SK-N-SH (cell line): ENCODE data around the gene TRAM2. TPM values are rescaled to one million over a fixed set of nuclear protein-coding genes. Genes with fewer than 3 reads are reported as not detected.

Experiments used
- CTCF ChIA-PET: fragments of 300-600, 350-600 bp; formaldehyde crosslinking; extraction: SDS; loops from one replicate; lab custom pipeline; 2021; lab: Yijun Ruan, JAX
- POLR2A ChIA-PET: fragments of 350-600 bp; sonication (Branson Sonifier 250); formaldehyde crosslinking; extraction: SDS; loops from one replicate; lab custom pipeline; 2020; ENCODE audit warnings: antibody characterized with exemption, inconsistent platforms; lab: Yijun Ruan, JAX
- DNase-seq: peaks from one replicate; pipeline ENCODE4 v3.0.0; 2012
- H2AFZ ChIP-seq: fragments of 200-600 bp; sonication (generic); 2 replicates; pipeline ENCODE4 v1.8.1; 2016; ENCODE audit warnings: antibody characterized with exemption, mild to moderate bottlenecking, low read depth
- H3F3A ChIP-seq: fragments of 200-600 bp; sonication (generic); replicated peaks from 2 replicates; pipeline ENCODE3; 2016; ENCODE audit warnings: antibody characterized with exemption, mild to moderate bottlenecking; ENCODE audit not compliant: insufficient read depth
- H3K27ac ChIP-seq, 2 experiments: fragments of 200-500 bp in 1 of 2; fragments of 200-600 bp in 1 of 2; sonication (Bioruptor generic) in 1 of 2; sonication (generic), shearing (Covaris generic) in 1 of 2; 2 replicates each; pipeline versions ENCODE4 v1.5.1 to v1.6.1; 2014 to 2016; ENCODE audit warnings: low read depth in 2 of 2, inconsistent platforms in 1 of 2, low read length in 1 of 2, mild to moderate bottlenecking in 1 of 2, mixed read lengths in 1 of 2
- H3K27me3 ChIP-seq: fragments of 200-600 bp; sonication (generic), shearing (Covaris generic); 2 replicates; pipeline ENCODE4 v1.6.1; 2016; ENCODE audit warnings: mixed run types; ENCODE audit not compliant: insufficient read depth
- H3K36me3 ChIP-seq, 2 experiments: fragments of 200-500 bp in 1 of 2; fragments of 200-600 bp in 1 of 2; sonication (Bioruptor generic) in 1 of 2; sonication (generic) in 1 of 2; replicated peaks in 1 of 2; 2 replicates each; pipeline versions ENCODE3 to v1.5.1; 2014 to 2016; ENCODE audit warnings: low read length in 1 of 2, mild to moderate bottlenecking in 1 of 2; ENCODE audit not compliant: insufficient read depth in 2 of 2, control insufficient read depth in 1 of 2
- H3K4me1 ChIP-seq, 2 experiments: fragments of 200-500 bp in 1 of 2; fragments of 200-600 bp in 1 of 2; sonication (Bioruptor generic) in 1 of 2; sonication (generic), shearing (Covaris generic) in 1 of 2; 2 replicates each; pipeline versions ENCODE4 v1.5.1 to v1.6.1; 2014 to 2016; ENCODE audit warnings: low read depth in 1 of 2, low read length in 1 of 2, mixed run types in 1 of 2; ENCODE audit not compliant: insufficient read depth in 2 of 2, control insufficient read depth in 1 of 2
- H3K4me2 ChIP-seq: fragments of 200-600 bp; sonication (generic), shearing (Covaris generic); 2 replicates; pipeline ENCODE4 v1.6.1; 2017; ENCODE audit warnings: mixed run types
- H3K4me3 ChIP-seq, 2 experiments: fragments of 200-500 bp in 1 of 2; fragments of 200-600 bp in 1 of 2; sonication (Bioruptor generic) in 1 of 2; sonication (generic), shearing (Covaris generic) in 1 of 2; 2 replicates each; pipeline versions ENCODE4 v1.5.1 to v1.8.1; 2014 to 2016; ENCODE audit warnings: low read depth in 2 of 2, inconsistent platforms in 1 of 2, low read length in 1 of 2, mild to moderate bottlenecking in 1 of 2, mixed read lengths in 1 of 2, moderate library complexity in 1 of 2
- H3K79me2 ChIP-seq: fragments of 200-600 bp; sonication (generic); 2 replicates; pipeline ENCODE4 v1.8.1; 2017; ENCODE audit warnings: mild to moderate bottlenecking; ENCODE audit not compliant: insufficient read depth
- H3K9ac ChIP-seq: fragments of 200-600 bp; sonication (generic); 2 replicates; pipeline ENCODE4 v1.6.1; 2017; ENCODE audit warnings: mixed run types
- H3K9me2 ChIP-seq: fragments of 200-600 bp; sonication (generic); 2 replicates; pipeline ENCODE4 v1.6.1; 2017; ENCODE audit warnings: mixed run types
- H3K9me3 ChIP-seq: fragments of 200-600 bp; sonication (generic); 2 replicates; pipeline ENCODE4 v1.6.1; 2017; ENCODE audit warnings: mixed run types, mild to moderate bottlenecking, moderate library complexity
- H4K20me1 ChIP-seq: fragments of 200-600 bp; sonication (generic); 2 replicates; pipeline ENCODE4 v1.6.1; 2017; ENCODE audit warnings: mild to moderate bottlenecking, mixed run types; ENCODE audit not compliant: insufficient read depth
- CHD2 ChIP-seq: fragments of 150-350 bp; IDR thresholded peaks from 2 replicates; pipeline ENCODE4 v1.6.1; 2018; ENCODE audit warnings: low read length; ENCODE audit not compliant: partially characterized antibody
- EP300 ChIP-seq, 2 experiments: IDR thresholded peaks; 2 replicates each; pipeline versions ENCODE4 v1.4.0 to v1.6.1; 2012; ENCODE audit warnings: borderline replicate concordance in 1 of 2, low read depth in 1 of 2, low read length in 1 of 2
- FOXJ3 ChIP-seq: sonication (generic); formaldehyde crosslinking; IDR thresholded peaks from 2 replicates; pipeline ENCODE4 v1.5.1; 2020; ENCODE audit warnings: mild to moderate bottlenecking, missing genetic modification reagents
- FOXM1 ChIP-seq: IDR thresholded peaks from 2 replicates; pipeline ENCODE4 v1.4.0; 2012; ENCODE audit warnings: low read depth, mild to moderate bottlenecking
- GABPA ChIP-seq: IDR thresholded peaks from 2 replicates; pipeline ENCODE4 v1.4.0; 2012; ENCODE audit warnings: low read depth, mild to moderate bottlenecking
- GATA2 ChIP-seq: sonication (generic); formaldehyde crosslinking; IDR thresholded peaks from 2 replicates; pipeline ENCODE4 v1.5.0; 2020; ENCODE audit warnings: mild to moderate bottlenecking, missing genetic modification reagents
- JUND ChIP-seq: IDR thresholded peaks from 2 replicates; pipeline ENCODE4 v1.4.0; 2012
- MXI1 ChIP-seq: IDR thresholded peaks from 2 replicates; pipeline ENCODE4 v1.6.1; 2012; ENCODE audit warnings: mild to moderate bottlenecking, low read depth, low read length, improper control_type of control experiment
- NFIC ChIP-seq: IDR thresholded peaks from 2 replicates; pipeline ENCODE4 v1.4.0; 2012; ENCODE audit warnings: borderline replicate concordance
- NRF1 ChIP-seq: IDR thresholded peaks from 2 replicates; pipeline ENCODE4 v1.6.1; 2012; ENCODE audit warnings: low read depth, mild to moderate bottlenecking, low read length
- RAD21 ChIP-seq: IDR thresholded peaks from 2 replicates; pipeline ENCODE4 v1.6.1; 2012; ENCODE audit warnings: mild to moderate bottlenecking, low read length
- RCOR1 ChIP-seq: fragments of 150-350 bp; IDR thresholded peaks from 2 replicates; pipeline ENCODE4 v1.6.1; 2017; ENCODE audit warnings: antibody characterized with exemption, low read length
- SMC3 ChIP-seq: IDR thresholded peaks from 2 replicates; pipeline ENCODE4 v1.6.1; 2012; ENCODE audit warnings: low read depth, low read length, improper control_type of control experiment
- WGBS: methylation state at CpG from one replicate; pipeline ENCODE4 v1.1.6; 2017; ENCODE audit warnings: low lambda C conversion rate; 5-methylcytosine and 5-hydroxymethylcytosine counted together
- polyA plus RNA-seq, 3 experiments: library from polyadenylated mRNA; depleted of rRNA; stranded (reverse); fragments of >200 nt; gene quantifications; 2 replicates each; pipeline ENCODE4 v1.2.3, GENCODE V29; 2012
- TF ChIP-seq, protein P1 (sequence below): IDR thresholded peaks from 2 replicates; pipeline ENCODE4 v1.4.0; 2012; ENCODE audit warnings: low read depth
- TF ChIP-seq, protein P2 (sequence below): fragments of 200-600 bp; sonication (generic); IDR thresholded peaks from 2 replicates; pipeline ENCODE4 v1.6.1; 2017; ENCODE audit warnings: antibody characterized with exemption, mild to moderate bottlenecking, moderate library complexity
- TF ChIP-seq, protein P3 (sequence below): IDR thresholded peaks from 2 replicates; pipeline ENCODE4 v1.4.0; 2012; ENCODE audit warnings: low read depth, borderline replicate concordance
- TF ChIP-seq, protein P4 (sequence below): IDR thresholded peaks from 2 replicates; pipeline ENCODE4 v1.6.1; 2012; ENCODE audit warnings: mild to moderate bottlenecking, low read depth, low read length, moderate library complexity

The TRAM2 gene
- polyA plus RNA-seq, 1 of the 3 experiments (the other 2 are of a cell fraction): 26.4 TPM

DNA sequence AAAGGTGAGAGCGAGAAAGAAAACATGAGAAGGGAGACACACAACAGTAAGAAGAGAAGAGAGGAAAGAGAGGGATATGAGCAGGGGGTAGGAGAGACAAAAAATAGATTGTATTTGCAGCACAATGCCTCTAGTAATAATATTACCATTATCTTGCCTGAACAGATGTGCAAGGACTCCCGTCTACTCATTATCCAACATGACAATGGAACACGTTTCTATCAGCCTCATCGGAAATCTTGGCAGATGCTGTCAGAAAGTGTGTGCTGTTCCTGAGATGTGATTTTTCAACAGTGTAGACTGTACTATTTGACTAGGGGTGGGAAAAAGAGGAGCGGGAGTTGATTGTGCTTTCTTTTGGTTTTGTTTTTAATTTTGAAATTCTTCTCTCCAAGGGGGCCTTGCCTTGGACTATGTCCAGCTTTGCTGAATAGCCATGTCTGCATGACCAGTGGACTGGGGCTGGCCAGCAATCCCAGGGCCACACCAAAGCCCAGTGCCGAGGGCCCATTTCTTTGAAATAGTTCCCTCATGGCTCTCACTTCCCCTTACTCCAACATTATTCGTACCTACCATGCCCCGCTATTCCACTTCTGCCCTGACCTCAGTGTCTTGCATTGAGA lies 11.3 kb upstream of the TRAM2 start:
- no peaks in the 10 kb centered on the region for H3K27me3 ChIP-seq
- H3F3A ChIP-seq: peaks cover 6% of the 10 kb centered on the region
- no peak overlapping the region for H3K4me2 ChIP-seq
- ChIA-PET CTCF (interaction anchor here (0.8 to 4.2 kb wide), 6 partner anchors 10 to 74 kb away, joined by 3 to 22 read pairs (median 4); partner anchors contain the start of gene TRAM2), POLR2A (interaction anchor here (1.0 kb wide), 1 partner anchor 167 kb away, joined by 4 read pairs; no protein-coding TSS in a partner anchor)
- WGBS: 72% methylated on average over 8 of the region's 8 CpGs
- no peaks in the 10 kb centered on the region for H4K20me1 ChIP-seq
- no peaks in the 10 kb centered on the region for H3K79me2 ChIP-seq
- DNase-seq: no peak
- no peaks in the 10 kb centered on the region for H3K36me3 ChIP-seq
- H3K27ac ChIP-seq: peak overlapping the region in 1 of 2 experiments; percentile 97; a peak in 2 of 4 replicates
- H3K9me3 ChIP-seq: no peaks in the 10 kb centered on the region
- TF ChIP-seq RAD21: peak; percentile 24; the same call in 1 of the 2 replicates
- TF ChIP-seq RCOR1: peak; percentile 78; the same call in 1 of the 2 replicates
- TF ChIP-seq NRF1: no peak
- TF ChIP-seq GATA2 (CRISPR knock-in tag): peak; percentile 89
- no peak for TF ChIP-seq GABPA
- peak; percentile 83 for TF ChIP-seq MXI1
- TF ChIP-seq, protein P1, sequence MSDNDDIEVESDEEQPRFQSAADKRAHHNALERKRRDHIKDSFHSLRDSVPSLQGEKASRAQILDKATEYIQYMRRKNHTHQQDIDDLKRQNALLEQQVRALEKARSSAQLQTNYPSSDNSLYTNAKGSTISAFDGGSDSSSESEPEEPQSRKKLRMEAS: no peak
- TF ChIP-seq FOXJ3 (CRISPR knock-in tag): peak; percentile 80
- no peak for TF ChIP-seq NFIC
- peak in 1 of 2 experiments; percentile 94; a peak in 2 of 4 replicates for TF ChIP-seq EP300 (IDR thresholded peaks at IDR 0.05; ENCODE audit: borderline replicate concordance in 1 of 2, low read depth in 1 of 2, low read length in 1 of 2)
- TF ChIP-seq CHD2: peak; percentile 74
- H2AFZ ChIP-seq: no peak overlapping the region
- H3K4me1 ChIP-seq: peaks cover 13 to 54% of the 10 kb centered on the region in 2 experiments; a peak in 3 of 4 replicates
- no peak overlapping the region for H3K4me3 ChIP-seq
- no peak overlapping the region for H3K9ac ChIP-seq
- no peaks in the 10 kb centered on the region for H3K9me2 ChIP-seq

DNA sequence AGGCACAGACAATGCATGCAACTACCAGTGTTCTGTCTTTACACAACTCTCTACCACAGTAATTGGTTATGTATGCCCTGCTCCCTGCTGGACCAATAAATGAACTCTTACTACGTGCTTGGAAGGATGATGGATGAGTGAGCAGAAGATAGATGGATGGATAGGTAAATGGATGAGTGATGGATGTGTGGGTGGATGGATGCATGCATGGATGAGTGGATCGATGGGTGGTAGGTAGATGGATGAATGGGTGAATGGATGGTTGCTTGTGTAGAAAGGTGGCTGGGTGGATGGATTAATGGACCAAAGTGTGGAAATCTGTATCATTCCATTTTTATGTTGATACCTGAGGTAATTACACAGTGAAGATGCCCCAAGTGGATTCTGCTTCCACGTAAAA lies 10.1 kb upstream of the TRAM2 start:
- ChIA-PET POLR2A (no interaction called here), CTCF (interaction anchor here (0.9 to 4.2 kb wide), 4 partner anchors 9 to 75 kb away, joined by 3 to 22 read pairs (median 4); no protein-coding TSS in a partner anchor)
- Histone ChIP-seq H3K9me2 (no peaks in the 10 kb centered on the region), H3K4me1 (peaks cover 13 to 49% of the 10 kb centered on the region in 2 experiments; a peak in 3 of 4 replicates), H4K20me1 (no peaks in the 10 kb centered on the region), H2AFZ (no peak overlapping the region), H3K4me2 (no peak overlapping the region), H3K4me3 (no peak overlapping the region), H3K36me3 (peaks cover 0 to 4% of the 10 kb centered on the region in 2 experiments), H3K79me2 (no peaks in the 10 kb centered on the region), H3K9me3 (no peaks in the 10 kb centered on the region), H3K9ac (no peak overlapping the region), H3K27me3 (no peaks in the 10 kb centered on the region), H3F3A (peaks cover 6% of the 10 kb centered on the region), H3K27ac (peak overlapping the region in 1 of 2 experiments; percentile 97; a peak in 2 of 4 replicates)
- DNase-seq: no peak
- WGBS: 96% methylated on average over 3 of the region's 3 CpGs
- TF ChIP-seq, protein P2, sequence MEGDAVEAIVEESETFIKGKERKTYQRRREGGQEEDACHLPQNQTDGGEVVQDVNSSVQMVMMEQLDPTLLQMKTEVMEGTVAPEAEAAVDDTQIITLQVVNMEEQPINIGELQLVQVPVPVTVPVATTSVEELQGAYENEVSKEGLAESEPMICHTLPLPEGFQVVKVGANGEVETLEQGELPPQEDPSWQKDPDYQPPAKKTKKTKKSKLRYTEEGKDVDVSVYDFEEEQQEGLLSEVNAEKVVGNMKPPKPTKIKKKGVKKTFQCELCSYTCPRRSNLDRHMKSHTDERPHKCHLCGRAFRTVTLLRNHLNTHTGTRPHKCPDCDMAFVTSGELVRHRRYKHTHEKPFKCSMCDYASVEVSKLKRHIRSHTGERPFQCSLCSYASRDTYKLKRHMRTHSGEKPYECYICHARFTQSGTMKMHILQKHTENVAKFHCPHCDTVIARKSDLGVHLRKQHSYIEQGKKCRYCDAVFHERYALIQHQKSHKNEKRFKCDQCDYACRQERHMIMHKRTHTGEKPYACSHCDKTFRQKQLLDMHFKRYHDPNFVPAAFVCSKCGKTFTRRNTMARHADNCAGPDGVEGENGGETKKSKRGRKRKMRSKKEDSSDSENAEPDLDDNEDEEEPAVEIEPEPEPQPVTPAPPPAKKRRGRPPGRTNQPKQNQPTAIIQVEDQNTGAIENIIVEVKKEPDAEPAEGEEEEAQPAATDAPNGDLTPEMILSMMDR: no peak
- TF ChIP-seq NFIC: no peak
- no peak for TF ChIP-seq EP300 (IDR thresholded peaks at IDR 0.05; ENCODE audit: borderline replicate concordance in 1 of 2, low read depth in 1 of 2, low read length in 1 of 2)
- no peak for TF ChIP-seq FOXM1
- TF ChIP-seq JUND: no peak
- TF ChIP-seq, protein P3, sequence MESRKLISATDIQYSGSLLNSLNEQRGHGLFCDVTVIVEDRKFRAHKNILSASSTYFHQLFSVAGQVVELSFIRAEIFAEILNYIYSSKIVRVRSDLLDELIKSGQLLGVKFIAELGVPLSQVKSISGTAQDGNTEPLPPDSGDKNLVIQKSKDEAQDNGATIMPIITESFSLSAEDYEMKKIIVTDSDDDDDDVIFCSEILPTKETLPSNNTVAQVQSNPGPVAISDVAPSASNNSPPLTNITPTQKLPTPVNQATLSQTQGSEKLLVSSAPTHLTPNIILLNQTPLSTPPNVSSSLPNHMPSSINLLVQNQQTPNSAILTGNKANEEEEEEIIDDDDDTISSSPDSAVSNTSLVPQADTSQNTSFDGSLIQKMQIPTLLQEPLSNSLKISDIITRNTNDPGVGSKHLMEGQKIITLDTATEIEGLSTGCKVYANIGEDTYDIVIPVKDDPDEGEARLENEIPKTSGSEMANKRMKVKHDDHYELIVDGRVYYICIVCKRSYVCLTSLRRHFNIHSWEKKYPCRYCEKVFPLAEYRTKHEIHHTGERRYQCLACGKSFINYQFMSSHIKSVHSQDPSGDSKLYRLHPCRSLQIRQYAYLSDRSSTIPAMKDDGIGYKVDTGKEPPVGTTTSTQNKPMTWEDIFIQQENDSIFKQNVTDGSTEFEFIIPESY: no peak
- TF ChIP-seq, protein P4, sequence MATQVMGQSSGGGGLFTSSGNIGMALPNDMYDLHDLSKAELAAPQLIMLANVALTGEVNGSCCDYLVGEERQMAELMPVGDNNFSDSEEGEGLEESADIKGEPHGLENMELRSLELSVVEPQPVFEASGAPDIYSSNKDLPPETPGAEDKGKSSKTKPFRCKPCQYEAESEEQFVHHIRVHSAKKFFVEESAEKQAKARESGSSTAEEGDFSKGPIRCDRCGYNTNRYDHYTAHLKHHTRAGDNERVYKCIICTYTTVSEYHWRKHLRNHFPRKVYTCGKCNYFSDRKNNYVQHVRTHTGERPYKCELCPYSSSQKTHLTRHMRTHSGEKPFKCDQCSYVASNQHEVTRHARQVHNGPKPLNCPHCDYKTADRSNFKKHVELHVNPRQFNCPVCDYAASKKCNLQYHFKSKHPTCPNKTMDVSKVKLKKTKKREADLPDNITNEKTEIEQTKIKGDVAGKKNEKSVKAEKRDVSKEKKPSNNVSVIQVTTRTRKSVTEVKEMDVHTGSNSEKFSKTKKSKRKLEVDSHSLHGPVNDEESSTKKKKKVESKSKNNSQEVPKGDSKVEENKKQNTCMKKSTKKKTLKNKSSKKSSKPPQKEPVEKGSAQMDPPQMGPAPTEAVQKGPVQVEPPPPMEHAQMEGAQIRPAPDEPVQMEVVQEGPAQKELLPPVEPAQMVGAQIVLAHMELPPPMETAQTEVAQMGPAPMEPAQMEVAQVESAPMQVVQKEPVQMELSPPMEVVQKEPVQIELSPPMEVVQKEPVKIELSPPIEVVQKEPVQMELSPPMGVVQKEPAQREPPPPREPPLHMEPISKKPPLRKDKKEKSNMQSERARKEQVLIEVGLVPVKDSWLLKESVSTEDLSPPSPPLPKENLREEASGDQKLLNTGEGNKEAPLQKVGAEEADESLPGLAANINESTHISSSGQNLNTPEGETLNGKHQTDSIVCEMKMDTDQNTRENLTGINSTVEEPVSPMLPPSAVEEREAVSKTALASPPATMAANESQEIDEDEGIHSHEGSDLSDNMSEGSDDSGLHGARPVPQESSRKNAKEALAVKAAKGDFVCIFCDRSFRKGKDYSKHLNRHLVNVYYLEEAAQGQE: no peak
- TF ChIP-seq SMC3: no peak
- no peak for TF ChIP-seq FOXJ3 (CRISPR knock-in tag)
